NCI-H446 treated with DMSO at 0.1 percent for 48 hours (cell line): ENCODE results near the gene NPY5R.
A peak's percentile ranks its signal among the peaks of the same experiment; 100 is the strongest.

Experiments
- DNase-seq: peaks from one replicate; lab custom pipeline; 2025; lab: John Stamatoyannopoulos, UW

Gene NPY5R

GRCh38 chr4:163343604-163344146, at the start of gene NPY5R:
TSS of gene NPY5R (plus strand) at chr4:163343892. CDS start at chr4:163350274, 6,382 bp downstream.
- DNase-seq: no peak

- no peak for DNase-seq
Observed at GRCh38 chr4:163295138-163295537, 48.6 kb upstream of the NPY5R start.

DNA sequence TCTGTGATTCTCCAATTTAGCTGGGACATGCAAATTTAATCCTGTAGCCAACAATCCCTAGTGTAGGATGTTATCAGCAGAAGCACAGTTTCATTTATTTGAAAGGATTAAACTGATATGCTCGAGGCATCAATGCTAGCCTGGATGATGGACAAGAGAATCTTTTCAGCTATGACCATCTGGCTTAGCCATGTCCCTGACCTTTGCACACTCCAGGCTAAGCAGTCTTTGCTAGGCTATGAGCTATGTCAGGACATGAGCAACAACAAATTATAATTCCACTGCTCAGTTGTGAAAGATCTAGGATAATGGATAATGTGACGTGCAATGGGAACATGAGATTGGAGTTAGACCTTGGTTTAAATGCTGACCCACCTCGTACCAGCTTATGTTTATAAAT, 43.2 kb upstream of the NPY5R start:
- DNase-seq: no peak

DNA sequence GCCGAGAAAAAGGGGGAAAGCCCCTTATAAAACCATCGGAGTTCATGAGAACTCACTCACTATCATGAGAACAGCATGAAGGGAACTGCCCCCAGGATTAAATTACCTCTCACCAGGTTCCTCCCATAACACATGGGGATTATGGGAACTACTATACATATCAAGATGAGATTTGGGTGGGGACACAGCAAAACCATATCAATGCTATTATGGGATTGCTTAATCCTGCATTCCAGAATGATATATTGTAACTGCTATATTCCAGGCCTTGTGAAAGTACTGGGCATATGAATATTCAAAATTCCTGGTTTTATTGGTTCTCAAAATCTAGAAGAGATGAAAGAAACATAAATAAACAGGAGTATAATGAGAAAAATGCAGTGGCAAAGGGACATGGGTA, 40.6 kb upstream of the NPY5R start:
- no peak for DNase-seq

GRCh38 chr4:163309466-163309865, 34.2 kb upstream of the NPY5R start:
- DNase-seq: no peak

- no peak for DNase-seq
Observed at GRCh38 chr4:163317110-163317509, 26.6 kb upstream of the NPY5R start.

GRCh38 chr4:163330916-163331628, 12.6 kb upstream of the NPY5R start:
- DNase-seq: no peak

GRCh38 chr4:163331629-163332376, 11.9 kb upstream of the NPY5R start:
- DNase-seq: no peak

GRCh38 chr4:163332526-163333406, 10.9 kb upstream of the NPY5R start, which contains the start of gene NPY1R:
TSS of gene NPY1R (minus strand) at chr4:163332596. CDS start at chr4:163326554, 6,042 bp downstream.
- peak; percentile 26 for DNase-seq

DNA sequence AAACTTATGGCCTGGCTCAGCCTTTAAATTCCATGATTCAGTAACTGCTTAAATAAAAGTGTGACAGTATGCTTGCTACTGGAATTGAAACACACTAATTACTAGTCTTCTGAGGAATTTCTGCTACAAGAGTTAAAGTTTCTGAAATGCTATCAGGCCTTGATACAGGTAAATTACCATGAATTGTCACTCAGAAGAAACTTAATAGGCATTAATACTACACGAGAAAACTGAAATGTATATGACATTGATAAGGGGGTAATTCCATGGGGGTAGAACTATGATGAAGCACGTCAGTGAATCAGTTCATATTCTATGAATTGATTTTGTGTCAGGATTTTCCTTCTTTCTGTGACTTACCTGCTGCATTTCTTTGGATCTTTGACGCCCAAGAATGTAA, 8.3 kb upstream of the NPY5R start:
- DNase-seq: no peak

GRCh38 chr4:163344147-163345125, 744 bp downstream of the NPY5R start:
- DNase-seq: no peak

GRCh38 chr4:163350672-163351071, 7.0 kb downstream of the NPY5R start:
- no peak for DNase-seq

- no peak for DNase-seq
Observed at GRCh38 chr4:163353054-163353453, 9.4 kb downstream of the NPY5R start.

- DNase-seq: no peak
Observed at GRCh38 chr4:163356104-163356503, 12.4 kb downstream of the NPY5R start.

GRCh38 chr4:163367651-163368050, 24.0 kb downstream of the NPY5R start:
- DNase-seq: no peak

DNA sequence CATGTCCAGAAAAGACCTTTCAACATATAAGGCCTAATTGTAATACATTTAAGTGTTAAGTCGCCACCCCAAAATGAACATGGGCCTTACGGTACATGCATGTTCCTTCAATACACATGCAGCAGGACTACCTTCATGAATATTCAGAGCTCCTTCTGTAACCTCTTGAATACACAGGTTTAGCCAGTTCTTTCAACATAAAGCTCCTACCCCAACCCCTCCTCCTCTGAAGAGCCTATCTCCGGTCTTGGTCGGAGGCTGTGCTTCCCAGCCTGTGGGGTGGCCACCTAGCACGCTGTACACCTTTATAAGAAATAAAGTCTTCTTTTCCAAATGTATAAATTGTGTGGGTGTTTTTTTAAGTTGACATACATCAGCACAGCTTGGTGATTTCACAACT, 28.3 kb downstream of the NPY5R start:
- no peak for DNase-seq

DNA sequence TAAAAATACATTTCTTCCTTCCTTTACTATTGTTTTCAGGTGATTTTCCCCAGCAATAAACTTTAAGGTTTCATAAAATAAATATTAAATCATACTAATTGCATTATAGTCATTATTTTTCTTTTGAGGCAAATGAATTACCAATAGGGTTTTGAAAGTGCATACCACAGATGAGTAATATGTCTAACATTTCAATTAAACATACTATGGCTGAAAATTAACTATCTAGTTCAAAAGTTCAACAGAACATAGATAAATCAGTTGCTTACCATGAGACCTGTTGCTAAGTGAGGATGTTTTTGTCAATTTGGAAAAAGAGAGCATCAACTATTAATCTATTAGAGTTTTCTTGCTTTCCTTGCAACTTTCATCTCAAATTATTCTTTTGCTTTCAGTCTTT, 35.0 kb downstream of the NPY5R start:
- DNase-seq: no peak

GRCh38 chr4:163380703-163381102, 37.0 kb downstream of the NPY5R start:
- DNase-seq: no peak

GRCh38 chr4:163382178-163382869, 38.6 kb downstream of the NPY5R start:
- no peak for DNase-seq

GRCh38 chr4:163384434-163384833, 40.7 kb downstream of the NPY5R start:
- no peak for DNase-seq
